DMS79 treated with DMSO at 0.1 percent for 48 hours (cell line): Measurements from ENCODE around the gene AMDHD2.
A peak's percentile ranks its signal among the peaks of the same experiment; 100 is the strongest.
"Not testable (repeated sequence)": the region's sequence is repeated elsewhere in the genome, so short reads cannot be mapped to it uniquely, and the experiment has no call there.

ENCODE experiments used
- DNase-seq: peaks from one replicate; lab custom pipeline; 2025; lab: John Stamatoyannopoulos, UW

Gene AMDHD2

DNA sequence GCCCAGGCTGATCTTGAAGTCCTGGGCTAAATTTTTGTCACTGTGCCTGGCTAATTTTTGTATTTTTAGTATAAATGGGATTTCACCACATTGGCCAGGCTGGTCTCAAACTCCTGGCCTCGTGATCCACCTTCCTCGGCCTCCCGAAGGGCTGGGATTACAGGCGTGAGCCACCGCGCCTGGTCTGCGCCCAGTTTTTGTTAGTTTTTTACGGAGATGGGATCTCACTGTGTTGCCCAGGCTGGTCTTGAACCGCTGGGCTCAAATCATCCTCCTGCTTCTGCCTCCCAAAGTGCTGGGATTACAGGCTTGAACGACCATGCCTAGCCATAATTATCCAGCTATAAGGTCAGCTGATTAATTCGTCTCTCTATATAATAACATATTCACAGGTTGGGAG lies 13.7 kb downstream of the AMDHD2 start:
- DNase-seq, result no peak

DNA sequence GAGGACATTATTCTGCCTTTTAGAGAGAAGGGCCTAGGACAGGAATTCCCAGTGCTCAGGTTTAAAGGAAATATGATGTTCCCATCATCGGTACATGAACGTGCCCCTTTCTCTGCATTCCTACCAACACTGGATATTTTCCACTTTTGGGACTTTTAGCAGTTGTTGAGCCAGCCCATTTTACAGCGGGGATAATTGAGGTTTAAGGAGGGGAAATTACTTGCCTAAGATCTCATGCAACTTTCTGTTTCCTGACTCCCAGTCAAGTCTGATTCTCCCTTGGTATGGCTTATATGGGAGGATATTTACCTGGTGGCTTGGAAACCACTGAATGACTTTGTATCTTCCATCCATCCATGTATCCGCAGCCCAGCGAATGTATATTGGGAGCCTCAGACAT lies 14.2 kb downstream of the AMDHD2 start:
- not testable (repeated sequence) for DNase-seq

DNA sequence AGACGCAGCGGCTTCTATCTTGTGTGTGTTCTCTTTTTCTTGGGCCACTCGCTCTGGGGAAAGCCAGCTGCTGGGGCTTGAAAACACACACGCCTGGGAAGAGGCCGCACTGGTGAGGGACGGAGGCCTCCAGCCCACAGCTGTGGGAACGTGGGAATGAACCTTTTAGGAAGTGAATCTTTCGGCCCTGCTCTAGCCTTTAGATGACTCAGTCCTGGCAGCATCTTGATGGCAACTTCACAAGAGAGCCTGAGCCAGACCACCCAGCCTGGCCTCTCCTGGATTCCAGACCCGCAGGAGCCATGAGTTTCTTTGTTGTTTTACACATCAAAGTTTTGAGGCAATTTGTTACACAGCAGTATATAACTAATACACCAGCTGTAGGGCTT lies 15.4 kb downstream of the AMDHD2 start:
- no peak for DNase-seq

DNA sequence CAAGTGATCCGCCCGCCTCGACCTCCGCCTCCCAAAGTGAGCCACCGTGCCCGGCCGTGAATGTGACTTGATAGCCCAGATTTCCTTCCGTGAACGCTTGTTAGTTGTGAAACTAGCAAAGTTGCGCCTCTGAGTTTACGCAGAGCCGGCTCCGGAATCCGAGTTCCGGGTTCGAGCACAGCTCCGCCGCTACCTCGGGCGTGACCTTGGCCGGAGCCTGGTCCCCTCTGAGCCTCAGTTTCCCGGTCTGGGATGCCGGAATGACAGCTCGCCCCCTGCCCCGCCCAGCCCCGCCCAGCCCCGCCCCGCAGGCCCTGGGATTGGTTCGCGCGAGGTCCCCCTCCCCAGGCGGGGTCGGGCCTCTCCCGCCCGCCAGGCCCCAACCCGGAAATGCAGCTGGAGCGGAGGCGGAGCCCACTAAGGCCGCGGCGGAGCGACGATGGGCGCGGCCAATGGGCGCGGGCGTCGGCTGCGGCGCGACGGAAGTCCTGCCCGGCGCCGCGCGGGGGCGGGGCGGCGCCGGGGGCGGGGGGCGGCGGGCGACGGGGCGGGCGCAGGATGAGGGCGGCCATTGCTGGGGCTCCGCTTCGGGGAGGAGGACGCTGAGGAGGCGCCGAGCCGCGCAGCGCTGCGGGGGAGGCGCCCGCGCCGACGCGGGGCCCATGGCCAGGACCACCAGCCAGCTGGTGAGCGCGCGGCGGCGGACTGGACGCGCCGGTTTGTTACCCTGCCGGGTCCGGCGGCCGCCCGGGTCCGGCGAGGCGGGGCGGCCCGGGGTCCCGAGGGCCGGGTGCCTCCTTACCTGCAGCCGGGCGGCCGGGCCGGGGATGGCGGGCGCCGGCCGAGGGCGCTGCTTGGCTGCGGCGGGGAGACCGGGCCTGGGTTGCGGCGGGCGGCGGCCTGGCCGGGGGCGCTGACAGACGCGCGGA lies 17.5 kb downstream of the AMDHD2 start, which contains the start of gene PDPK1:
Gene PDPK1 (plus strand): TSS at position 571 of the 929 bp plus-strand sequence. CDS start 92 bp downstream, at position 663.
- peak; percentile 63 for DNase-seq

DNA sequence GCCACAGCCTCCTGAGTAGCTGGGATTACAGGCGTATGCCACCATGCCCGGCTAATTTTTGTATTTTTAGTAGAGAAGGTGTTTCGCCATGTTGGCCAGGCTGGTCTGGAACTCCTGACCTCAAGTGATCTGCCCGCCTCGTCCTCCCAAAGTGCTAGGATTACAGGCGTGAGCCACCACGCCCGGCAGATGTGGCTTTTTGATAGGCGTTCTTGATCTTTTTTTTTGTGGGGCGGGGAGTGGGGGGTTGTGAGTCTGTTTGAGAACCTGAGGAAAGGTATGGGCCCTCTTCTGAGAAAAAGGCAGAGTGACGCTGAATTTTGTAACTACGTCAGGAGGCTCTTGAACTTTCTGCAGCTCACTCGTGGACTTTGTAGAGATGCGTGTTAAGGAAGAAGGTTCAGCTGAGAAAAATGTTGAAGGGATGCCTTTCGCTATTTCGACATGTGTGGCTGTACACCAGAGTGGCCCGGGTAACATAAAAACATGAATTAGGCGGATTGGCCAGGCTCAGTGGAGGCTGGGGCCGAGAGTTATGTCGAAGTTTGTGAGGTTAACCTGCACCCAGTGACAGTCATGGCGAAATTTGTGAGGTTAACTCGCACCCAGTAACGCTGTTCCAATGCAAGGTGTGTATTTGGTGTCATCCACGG lies 19.1 kb downstream of the AMDHD2 start:
- not testable (repeated sequence) for DNase-seq

DNA sequence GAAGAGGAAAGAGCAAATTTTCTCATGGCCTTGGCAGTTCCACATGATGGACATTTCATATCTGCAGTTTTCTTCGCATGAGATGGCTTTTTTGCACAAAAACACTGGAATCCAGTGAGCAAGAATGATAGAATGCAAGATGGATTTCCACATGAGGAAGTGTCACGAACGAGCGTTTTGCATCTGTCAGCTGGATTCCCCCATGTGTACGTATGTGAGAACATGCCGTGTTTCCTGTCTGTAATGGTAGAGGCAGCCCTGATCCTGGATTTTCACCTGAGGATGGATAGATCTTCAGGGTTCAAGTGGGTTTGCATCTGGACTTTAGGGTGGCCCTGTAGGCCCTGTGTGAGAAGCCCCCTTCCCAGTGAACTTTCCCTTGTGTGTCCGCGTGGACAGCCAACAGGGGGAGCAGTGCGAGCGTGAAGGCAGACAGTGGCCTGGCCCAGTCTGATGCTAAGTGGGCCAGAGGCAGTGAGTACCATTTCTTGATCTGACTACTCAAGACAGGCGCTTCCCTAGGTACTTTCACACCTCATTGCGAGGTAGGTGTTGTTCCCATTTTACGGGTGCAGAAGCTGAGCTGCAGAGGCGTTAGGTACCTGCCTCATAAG lies 19.8 kb downstream of the AMDHD2 start:
- DNase-seq, result not testable (repeated sequence)

DNA sequence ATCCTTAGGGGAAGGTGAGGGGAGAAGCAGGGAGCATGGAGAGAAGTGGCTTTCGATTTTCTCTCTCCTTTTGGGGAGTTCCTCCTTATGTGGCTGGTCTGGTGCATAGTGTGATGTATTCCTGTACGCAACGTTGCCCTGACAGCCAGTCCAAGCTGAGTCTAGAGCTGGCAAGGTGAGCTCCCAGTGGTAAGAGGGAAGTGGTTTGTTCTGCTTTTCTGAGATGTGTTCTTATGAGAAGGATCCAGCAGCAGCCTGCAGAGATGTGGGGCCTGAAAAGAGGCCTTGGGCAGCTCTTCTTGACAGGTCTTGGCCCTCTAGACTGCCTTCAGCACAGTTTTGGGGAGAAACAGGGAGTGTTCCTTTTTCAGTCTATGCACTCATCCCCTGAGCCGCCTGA lies 20.7 kb downstream of the AMDHD2 start:
- DNase-seq, result not testable (repeated sequence)

DNA sequence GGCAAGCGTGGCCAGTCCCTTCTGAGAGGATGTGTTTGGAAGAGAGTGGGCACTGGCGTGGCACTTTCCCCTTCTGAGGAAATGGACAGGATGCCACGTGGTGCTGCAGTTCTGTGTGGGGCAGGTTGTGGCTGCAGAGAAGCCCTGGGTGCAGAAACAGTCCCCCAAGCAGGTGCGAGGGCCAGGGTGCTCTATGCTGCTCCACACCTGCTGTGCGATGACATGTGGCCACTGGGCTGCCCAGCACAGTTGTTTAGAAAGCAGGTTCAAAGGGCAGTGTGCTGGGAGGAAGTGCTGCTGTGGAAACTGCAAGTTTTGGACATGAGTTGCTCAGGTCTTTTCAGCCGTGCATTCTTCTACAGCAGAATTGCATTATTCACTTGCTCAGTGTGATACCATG lies 21.2 kb downstream of the AMDHD2 start:
- DNase-seq, result not testable (repeated sequence)

DNA sequence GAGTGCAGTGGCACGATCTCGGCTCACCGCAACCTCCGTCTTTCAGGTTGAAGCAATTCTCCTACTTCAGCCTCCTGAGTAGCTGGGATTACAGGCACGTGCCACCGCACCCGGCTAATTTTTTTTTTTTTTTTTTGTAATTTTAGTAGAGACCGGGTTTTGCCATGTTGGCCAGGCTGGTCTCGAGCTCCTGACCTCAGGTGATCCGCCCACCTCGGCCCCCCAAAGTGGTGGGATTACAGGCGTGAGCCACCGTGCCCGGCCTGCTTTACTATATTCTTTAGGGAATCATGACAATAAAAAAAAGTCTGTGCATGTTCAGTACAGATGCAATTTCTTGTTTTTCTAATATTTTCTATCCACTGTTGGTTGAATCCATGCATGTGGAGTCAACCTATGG lies 23.6 kb downstream of the AMDHD2 start:
- DNase-seq, result not testable (repeated sequence)

DNA sequence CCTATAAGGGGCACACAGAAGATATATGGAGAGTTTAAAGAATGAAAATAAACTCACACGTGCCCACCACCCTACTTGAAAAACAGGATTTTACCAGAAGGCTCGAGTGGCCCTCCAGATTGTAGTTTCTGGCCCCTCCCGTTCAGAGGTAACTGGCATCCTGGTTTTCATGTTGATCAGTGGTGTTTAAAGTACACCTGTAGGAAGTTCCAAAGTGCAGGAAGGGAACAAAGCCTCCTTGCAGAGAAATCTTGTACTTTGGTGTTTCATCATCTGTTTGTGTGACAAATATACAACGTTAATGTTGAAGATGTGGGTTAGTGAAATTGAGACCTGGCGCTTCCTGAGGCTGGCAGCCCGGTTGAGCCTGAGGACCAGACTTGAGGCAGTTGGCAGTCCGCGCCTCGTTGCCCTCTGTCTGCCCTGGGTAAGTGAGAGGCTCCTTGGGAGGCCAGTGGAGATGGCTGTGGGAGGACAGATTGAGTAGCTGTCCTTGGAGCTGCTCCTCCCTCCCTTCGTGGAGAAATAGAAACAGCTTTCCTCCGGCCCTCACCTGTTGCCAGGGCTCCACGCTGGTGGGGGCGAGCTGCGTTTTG lies 30.2 kb downstream of the AMDHD2 start:
- DNase-seq, result not testable (repeated sequence)

DNA sequence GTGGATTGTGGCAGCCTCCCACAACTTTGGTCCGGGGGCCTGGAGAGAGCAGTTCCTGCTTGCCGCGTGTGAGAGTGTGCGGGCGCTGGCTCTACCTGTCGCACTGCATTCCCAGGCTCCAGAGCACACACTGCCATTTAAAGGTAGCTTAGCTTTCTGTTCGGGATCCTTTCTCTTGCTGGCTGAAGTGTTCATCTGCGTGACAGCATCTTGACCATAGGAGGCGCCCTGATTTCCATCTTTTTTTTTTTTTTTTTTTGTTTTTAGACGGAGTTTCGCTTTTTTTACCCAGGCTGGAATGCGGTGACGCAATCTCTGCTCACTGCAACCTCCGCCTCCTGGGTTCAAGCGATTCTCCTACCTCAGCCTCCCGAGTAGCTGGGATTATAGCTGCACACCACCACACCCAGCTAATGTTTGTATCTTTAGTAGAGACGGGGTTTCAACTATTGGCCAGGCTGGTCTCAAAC lies 31.3 kb downstream of the AMDHD2 start:
- not testable (repeated sequence) for DNase-seq

DNA sequence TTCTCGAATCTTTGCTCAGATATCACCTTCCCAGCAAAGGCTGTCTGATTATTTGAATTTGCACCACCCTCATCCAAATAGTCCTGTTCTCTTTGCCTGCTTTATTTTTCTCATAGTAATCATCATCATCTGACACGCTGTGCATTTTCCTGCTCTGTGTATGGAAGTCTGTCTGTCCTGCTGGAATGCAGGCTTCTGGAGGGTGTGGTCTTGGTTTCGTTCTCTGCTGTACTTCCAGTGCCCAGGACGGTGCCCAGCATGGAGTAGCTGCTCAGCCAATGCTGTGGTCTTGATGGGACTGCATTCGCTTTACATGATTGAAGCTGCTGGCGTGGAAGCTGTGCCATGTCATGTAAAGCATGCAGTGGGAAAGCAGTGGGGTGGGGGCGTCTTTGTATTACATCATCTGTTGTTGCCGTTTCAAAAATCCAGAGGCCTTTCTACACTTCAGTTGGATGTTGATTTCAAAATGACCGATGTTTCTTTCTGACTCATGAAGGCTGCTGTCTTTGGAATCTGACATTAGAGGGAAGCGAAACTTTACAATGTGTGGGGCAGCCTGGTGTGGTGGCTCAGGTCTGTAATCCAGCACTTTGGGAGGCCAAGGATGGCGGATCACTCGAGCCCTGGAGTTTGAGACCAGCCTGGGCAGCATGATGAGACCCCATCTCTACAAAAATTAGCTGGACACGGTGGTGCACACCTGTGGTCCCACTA lies 34.7 kb downstream of the AMDHD2 start:
- DNase-seq, result not testable (repeated sequence)

DNA sequence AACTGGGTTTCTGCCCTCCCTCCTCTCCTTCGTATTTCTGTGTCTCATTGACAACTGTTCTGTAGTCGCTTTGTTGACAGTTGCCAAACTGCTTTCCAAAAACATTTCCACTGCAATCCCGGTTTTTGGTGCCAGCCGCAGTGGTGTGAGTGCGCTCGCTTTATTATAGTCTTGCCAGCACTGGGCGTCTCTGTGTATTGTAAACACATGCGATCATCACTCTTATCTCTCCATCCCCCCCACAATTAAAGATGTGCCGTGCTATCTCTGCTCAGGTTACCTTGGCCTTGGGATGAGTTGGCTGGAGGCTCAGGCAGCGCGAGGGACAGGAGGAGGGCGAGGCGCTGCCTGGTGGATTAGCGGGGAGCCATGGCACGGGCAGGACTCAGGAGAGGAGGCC lies 37.0 kb downstream of the AMDHD2 start:
- not testable (repeated sequence) for DNase-seq

DNA sequence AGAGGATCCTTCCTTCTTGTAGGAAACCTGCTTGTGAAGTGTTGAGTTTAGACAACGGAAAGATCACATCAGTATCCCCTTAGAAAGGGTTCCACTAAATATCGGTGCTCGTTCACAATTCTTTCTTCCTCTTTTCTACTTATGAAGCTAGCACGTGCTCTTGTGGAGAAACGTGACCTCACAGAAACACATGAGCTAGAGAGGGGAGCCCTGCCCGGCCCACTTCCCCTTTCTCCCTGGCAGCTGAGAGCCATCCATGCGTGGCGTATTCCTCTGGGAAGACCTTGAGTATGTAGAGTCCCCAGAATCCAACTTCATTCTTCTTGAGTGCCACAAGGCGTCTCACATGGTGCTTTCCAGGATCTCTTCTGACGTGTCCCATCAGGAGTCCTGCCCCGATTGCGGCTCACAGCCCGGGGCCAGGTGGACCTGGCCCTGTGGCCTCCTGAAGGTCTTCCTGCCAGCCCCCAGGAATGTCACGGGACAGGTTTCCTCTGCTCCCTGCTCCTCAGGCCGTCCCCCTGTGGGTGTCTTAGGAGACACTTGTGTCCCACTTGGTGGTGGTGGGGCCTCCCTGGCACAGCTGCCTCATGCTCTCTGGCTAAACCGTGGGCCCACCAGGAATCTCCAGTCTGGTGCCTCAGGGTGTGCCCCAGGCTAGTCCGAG lies 40.1 kb downstream of the AMDHD2 start:
- DNase-seq, result not testable (repeated sequence)

DNA sequence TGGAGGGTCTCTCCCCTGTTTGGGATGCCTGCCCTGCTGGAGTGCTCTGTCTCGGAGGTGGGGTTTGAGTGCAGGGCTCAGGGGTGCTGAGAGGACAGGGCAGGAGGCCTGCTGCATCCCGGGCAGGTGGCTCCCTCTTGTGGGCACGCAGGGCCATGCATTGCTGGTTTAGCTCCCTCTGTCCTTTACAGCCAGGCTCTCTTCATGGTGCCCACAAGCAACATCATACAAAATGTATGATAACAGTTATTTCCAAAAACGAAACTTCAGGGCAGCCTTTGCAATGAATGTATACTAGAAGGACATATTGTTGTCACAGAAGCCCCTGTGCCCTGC lies 40.6 kb downstream of the AMDHD2 start:
- DNase-seq, result not testable (repeated sequence)

DNA sequence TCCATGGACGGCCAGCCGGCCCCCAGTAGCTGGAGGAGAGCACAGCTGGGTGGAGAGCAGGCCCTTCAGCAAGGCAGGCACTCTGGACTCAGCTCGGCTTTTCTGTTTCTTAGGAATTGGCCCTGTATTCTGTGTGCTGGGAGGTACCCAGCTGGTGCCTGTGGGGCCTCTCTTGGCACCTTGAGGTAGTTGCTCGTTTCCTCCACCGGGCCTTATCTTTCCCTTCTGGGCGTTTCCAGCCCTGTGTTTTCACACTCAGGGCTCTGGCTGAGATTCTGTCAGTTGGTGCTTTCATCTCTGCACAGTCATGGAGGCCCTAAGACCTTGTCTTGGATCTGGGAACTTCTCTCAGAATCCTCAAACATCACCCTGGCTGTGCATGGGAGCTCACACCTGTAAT lies 47.3 kb downstream of the AMDHD2 start:
- not testable (repeated sequence) for DNase-seq

DNA sequence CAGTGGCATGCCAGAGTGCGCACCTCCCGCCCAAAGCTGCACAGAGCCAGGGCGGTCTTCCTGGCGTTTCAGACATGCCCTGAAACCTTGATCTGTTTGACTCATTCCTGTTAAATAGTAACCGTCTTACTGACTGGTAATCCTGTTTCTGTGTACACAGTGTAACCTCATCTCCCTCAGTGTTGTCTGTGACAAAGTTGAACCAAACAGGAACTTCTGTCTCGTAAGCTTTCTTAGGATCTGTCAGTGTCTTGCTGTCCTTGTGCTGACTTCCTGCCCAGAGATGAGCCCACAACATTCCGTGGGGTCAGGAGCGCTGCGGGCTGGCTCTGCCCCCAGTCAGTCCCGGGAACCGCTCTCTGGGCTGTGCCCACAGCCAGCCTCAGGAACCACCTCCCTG lies 48.4 kb downstream of the AMDHD2 start:
- DNase-seq, result not testable (repeated sequence)

DNA sequence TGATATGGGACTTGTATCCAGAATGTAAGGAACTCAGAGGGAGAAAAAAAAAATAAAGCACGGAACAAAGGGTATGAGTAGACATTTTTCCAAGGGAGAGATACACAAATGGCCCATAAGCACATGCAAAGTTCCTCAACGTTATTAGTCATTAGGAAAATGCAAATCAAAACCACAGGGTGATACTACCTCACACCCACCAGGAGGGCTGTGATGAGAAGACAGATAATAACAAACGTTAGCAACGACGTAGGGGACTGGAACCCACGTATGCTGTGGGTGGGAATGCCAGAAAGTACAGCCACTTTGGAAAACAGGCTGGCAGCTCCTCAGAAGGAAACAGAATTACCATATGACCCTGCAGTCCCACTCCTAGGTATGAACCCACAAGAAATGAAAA lies 52.5 kb downstream of the AMDHD2 start:
- not testable (repeated sequence) for DNase-seq

DNA sequence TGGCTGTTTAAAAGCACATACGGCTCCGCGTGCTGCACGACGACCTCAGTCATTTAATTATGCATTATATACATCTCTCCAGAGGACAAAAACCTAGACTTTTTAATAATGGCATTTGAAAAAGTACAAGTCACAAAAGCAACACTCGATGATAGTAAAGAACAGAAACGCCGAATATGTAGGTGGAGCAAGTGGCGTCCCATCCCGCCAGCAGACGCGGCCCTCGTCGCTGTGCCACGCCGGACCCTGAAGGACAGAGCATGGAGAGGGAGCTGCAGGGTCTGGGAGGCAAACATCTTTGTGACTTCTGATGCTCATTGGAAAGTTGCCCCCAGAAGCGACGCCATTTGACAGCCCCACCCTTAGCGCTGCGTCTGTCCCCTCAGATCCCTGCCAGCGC lies 55.7 kb downstream of the AMDHD2 start:
- not testable (repeated sequence) for DNase-seq

DNA sequence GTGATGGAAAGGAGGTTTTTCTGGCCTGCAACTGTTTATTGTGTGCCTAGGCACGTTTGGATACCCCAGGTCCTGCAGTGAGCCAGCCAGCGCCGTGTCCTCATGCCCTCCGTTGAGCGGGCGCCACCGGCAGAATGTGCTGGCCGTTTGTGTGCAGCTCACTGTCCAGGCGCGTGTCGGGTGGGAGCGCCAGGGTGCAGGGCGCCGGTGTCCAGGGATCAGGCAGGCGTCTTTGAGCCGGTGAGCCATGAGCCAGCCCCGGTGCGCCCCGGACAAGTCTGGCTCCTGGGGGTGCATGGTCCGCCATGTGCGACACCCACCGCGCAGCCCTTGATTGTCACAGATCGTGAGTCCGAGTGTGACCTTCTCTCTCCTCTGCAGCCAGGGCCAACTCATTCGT lies 56.9 kb downstream of the AMDHD2 start:
- not testable (repeated sequence) for DNase-seq

DNA sequence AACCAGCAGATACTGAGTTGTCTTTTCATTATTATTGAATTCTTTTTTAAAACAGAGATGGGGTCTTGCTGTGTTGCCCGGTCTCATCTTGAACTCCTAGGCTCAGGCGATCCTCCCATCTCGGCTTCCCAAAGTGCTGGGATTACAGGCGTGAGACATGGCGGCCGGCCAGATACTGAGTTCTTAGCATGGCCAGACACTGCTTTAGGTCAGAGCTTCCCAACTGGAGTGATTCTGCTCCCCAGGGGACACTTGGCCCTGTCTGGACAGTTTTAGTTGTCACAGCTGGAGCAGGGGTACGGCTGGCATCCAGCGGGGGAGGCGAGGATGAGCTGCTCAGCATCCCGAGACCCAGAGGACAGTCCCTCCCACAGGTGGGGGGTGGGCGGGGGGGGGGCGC lies 58.7 kb downstream of the AMDHD2 start:
- not testable (repeated sequence) for DNase-seq
